Body of pancreas (tissue), 4 donors: Measurements from ENCODE around the gene OR1K1. TPM values are rescaled to one million over a fixed set of nuclear protein-coding genes. Genes with fewer than 3 reads are reported as not detected.

Source experiments
- ATAC-seq: fragments of 150-250 bp; one replicate; pipeline ENCODE4 v1.9.1; 2016
- DNase-seq, 4 donors: peaks; one replicate each; pipeline ENCODE4 v3.0.0-alpha.2; 2019
- H3K27ac ChIP-seq, 4 donors: fragments of 200-600 bp; sonication (generic); 1 replicate in 3 of 4; 2 replicates in 1 of 4; pipeline versions ENCODE4 v1.5.1 to v1.6.1; 2016 to 2019; ENCODE audit warnings: mild to moderate bottlenecking in 1 of 4, mixed read lengths in 1 of 4, moderate library complexity in 1 of 4
- H3K27me3 ChIP-seq, 2 donors: fragments of 200-600 bp; sonication (generic); one replicate each; pipeline ENCODE4 v1.6.0; 2016; ENCODE audit warnings: mild to moderate bottlenecking in 1 of 2
- H3K36me3 ChIP-seq, 2 donors: fragments of 200-600 bp; sonication (generic); replicated peaks in 1 of 2; 2 replicates each; pipeline ENCODE4 v1.5.1; 2016; ENCODE audit warnings: low read depth in 2 of 2; ENCODE audit not compliant: insufficient read depth in 1 of 2
- H3K4me1 ChIP-seq: fragments of 200-600 bp; sonication (generic); one replicate; pipeline ENCODE4 v1.6.0; 2016
- H3K4me3 ChIP-seq, 2 donors: fragments of 200-600 bp; sonication (generic); 1 replicate in 1 of 2; 2 replicates in 1 of 2; pipeline ENCODE4 v1.5.1; 2016 to 2019
- H3K9me3 ChIP-seq, 3 donors: fragments of 200-600 bp; sonication (generic); 1 replicate in 2 of 3; 2 replicates in 1 of 3; pipeline ENCODE4 v1.5.1; 2016
- POLR2A ChIP-seq, 3 donors: fragments of 450-650 bp; IDR thresholded peaks; one replicate each; pipeline ENCODE4 v1.6.1; 2016; ENCODE audit warnings: antibody characterized with exemption in 3 of 3, mild to moderate bottlenecking in 2 of 3
- WGBS, 2 donors: methylation state at CpG; one replicate each; pipeline ENCODE4 v1.1.5; 2017; 5-methylcytosine and 5-hydroxymethylcytosine counted together
- intact Hi-C: fragments of 100-400 bp; cut with DNase I; formaldehyde crosslinking; loops from one replicate; pipeline ENCODE4 v1.15.1; 2023
- total RNA-seq, 2 donors: library from RNA; depleted of rRNA; stranded (reverse); fragments of >200 nt; gene quantifications; one replicate each; pipeline ENCODE4 v1.1.0, GENCODE V29; 2016
- TF ChIP-seq, protein P1 (sequence below), 7 experiments: fragments of 450-650 bp in 4 of 7; fragments of 200-600 bp in 3 of 7; sonication (generic) in 3 of 7; IDR thresholded peaks; one replicate each; pipeline ENCODE4 v1.5.1; 2016 to 2019; ENCODE audit warnings: antibody characterized with exemption in 7 of 7

The OR1K1 gene
- total RNA-seq, 2 donors from 2014 or later: not detected

GRCh38 chr9:122810306-122810946 lies 10.5 kb downstream of the OR1K1 start:
- Histone ChIP-seq H3K4me1 (peaks cover 17% of the 10 kb centered on the region), H3K9me3 (no peaks in the 10 kb centered on the region), H3K36me3 (no peaks in the 10 kb centered on the region), H3K4me3 (no peak overlapping the region), H3K27me3 (no peaks in the 10 kb centered on the region), H3K27ac (peak overlapping the region in 3 of 4 donors; percentile 38 to 54 (median 52))
- DNase-seq: peak; percentile 73 to 81 (median 79)
- intact Hi-C loops: loop anchor here (10.0 kb wide), 1 partner anchor 456 kb away; no protein-coding TSS in a partner anchor
- peak; percentile 87 for ATAC-seq
- TF ChIP-seq, protein P1, sequence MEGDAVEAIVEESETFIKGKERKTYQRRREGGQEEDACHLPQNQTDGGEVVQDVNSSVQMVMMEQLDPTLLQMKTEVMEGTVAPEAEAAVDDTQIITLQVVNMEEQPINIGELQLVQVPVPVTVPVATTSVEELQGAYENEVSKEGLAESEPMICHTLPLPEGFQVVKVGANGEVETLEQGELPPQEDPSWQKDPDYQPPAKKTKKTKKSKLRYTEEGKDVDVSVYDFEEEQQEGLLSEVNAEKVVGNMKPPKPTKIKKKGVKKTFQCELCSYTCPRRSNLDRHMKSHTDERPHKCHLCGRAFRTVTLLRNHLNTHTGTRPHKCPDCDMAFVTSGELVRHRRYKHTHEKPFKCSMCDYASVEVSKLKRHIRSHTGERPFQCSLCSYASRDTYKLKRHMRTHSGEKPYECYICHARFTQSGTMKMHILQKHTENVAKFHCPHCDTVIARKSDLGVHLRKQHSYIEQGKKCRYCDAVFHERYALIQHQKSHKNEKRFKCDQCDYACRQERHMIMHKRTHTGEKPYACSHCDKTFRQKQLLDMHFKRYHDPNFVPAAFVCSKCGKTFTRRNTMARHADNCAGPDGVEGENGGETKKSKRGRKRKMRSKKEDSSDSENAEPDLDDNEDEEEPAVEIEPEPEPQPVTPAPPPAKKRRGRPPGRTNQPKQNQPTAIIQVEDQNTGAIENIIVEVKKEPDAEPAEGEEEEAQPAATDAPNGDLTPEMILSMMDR (IDR thresholded peaks at IDR 0.05): peak; percentile 50 to 90 (median 85)
- TF ChIP-seq POLR2A (IDR thresholded peaks at IDR 0.05): no peak
- WGBS, 2 donors: 2 to 4% methylated on average over 8 of the region's 8 CpGs

GRCh38 chr9:122812736-122813135 lies 12.8 kb downstream of the OR1K1 start:
- DNase-seq: no peak
- 56 to 70% methylated on average over 3 to 4 of the region's 4 CpGs for WGBS, 2 donors
- Histone ChIP-seq H3K36me3 (no peaks in the 10 kb centered on the region), H3K27me3 (no peaks in the 10 kb centered on the region), H3K27ac (no peak overlapping the region), H3K4me3 (no peak overlapping the region), H3K9me3 (no peaks in the 10 kb centered on the region), H3K4me1 (peaks cover 22% of the 10 kb centered on the region)
- TF ChIP-seq, protein P1 (IDR thresholded peaks at IDR 0.05): no peak
- no peak for TF ChIP-seq POLR2A (IDR thresholded peaks at IDR 0.05)
- ATAC-seq: no peak
- intact Hi-C loops: loop anchor here (10.0 kb wide), 1 partner anchor 458 kb away; no protein-coding TSS in a partner anchor

DNA sequence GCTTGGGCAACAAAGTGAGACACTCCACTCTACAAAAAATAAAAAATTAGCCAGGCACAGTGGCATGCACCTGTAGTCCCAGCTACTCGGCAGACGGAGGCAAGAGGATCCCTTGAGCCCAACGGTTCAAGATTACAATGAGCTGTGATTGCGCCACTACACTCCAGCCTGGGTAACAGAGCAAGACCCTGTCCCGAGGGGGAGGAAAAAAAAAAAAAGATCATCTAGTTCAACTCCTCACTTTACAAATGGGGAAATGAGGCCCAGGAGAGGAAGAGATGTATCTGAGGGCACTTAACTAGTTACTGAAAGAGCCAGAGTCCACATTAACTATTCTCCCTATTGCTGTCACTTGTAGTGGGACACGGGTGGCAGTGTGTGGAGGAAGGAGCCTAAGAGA lies 14.6 kb downstream of the OR1K1 start:
- no peak overlapping the region for H3K27ac ChIP-seq
- no peak overlapping the region for H3K4me3 ChIP-seq
- no peaks in the 10 kb centered on the region for H3K27me3 ChIP-seq
- peaks cover 0 to 2% of the 10 kb centered on the region in 2 donors for H3K36me3 ChIP-seq
- no peak for DNase-seq
- TF ChIP-seq POLR2A (IDR thresholded peaks at IDR 0.05): no peak
- TF ChIP-seq, protein P1 (IDR thresholded peaks at IDR 0.05): no peak
- intact Hi-C loops: loop anchor here (10.0 kb wide), 1 partner anchor 460 kb away; no protein-coding TSS in a partner anchor
- H3K4me1 ChIP-seq: peaks cover 14% of the 10 kb centered on the region
- no peak for ATAC-seq
- no peaks in the 10 kb centered on the region for H3K9me3 ChIP-seq
- WGBS, 2 donors: 53 to 63% methylated on average over 5 to 6 of the region's 6 CpGs

DNA sequence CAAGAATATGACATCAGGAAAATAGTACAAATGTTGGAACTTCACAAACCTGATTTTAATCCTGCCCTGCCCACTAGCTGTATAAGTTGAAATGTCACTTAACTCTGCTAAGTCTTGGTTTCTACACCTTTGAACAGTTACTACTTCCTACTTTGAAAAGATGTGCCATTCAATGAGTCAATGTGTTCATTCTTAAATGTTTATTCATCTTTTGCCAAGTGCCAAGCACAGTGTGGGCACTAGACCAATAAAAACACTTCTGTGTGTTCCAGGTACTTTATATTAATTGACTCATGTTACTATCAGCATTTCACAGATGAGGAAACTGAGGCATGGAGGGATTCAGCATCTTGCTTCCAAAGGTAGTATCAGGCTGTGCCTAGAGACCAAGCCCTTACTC lies 15.6 kb downstream of the OR1K1 start:
- intact Hi-C loops: loop anchor here (10.0 kb wide), 1 partner anchor 461 kb away; no protein-coding TSS in a partner anchor
- H3K36me3 ChIP-seq: peaks cover 0 to 2% of the 10 kb centered on the region in 2 donors
- no peak for TF ChIP-seq POLR2A (IDR thresholded peaks at IDR 0.05)
- TF ChIP-seq, protein P1 (IDR thresholded peaks at IDR 0.05): no peak
- no peak for DNase-seq
- ATAC-seq: no peak
- H3K9me3 ChIP-seq: no peaks in the 10 kb centered on the region
- no peaks in the 10 kb centered on the region for H3K27me3 ChIP-seq
- H3K27ac ChIP-seq: no peak overlapping the region
- H3K4me3 ChIP-seq: no peak overlapping the region
- H3K4me1 ChIP-seq: peaks cover 5% of the 10 kb centered on the region
